SK-N-MC (cell line): ENCODE results near the gene ST6GAL1.
"Not testable (repeated sequence)": the region's sequence is repeated elsewhere in the genome, so short reads cannot be mapped to it uniquely, and the experiment has no call there.

Experiments
- DNase-seq: peaks from one replicate; pipeline ENCODE4 v3.0.0-alpha.2; 2011; ENCODE audit warnings: low read depth, low spot score
- H3K27ac ChIP-seq: fragments of 200-600 bp; sonication (generic); 2 replicates; pipeline ENCODE4 v1.5.1; 2016; ENCODE audit warnings: mixed run types
- H3K36me3 ChIP-seq: fragments of 200-600 bp; sonication (generic); 2 replicates; pipeline ENCODE4 v1.6.1; 2017; ENCODE audit warnings: antibody characterized with exemption, low read length, mixed read lengths; ENCODE audit not compliant: insufficient read depth
- H3K4me3 ChIP-seq: fragments of 200-600 bp; sonication (generic); 2 replicates; pipeline ENCODE4 v1.5.1; 2016
- H3K9ac ChIP-seq: fragments of 200-600 bp; sonication (generic); 2 replicates; pipeline ENCODE4 v1.8.0; 2017; ENCODE audit warnings: mixed run types, mixed read lengths; ENCODE audit not compliant: insufficient read length
- H3K9me3 ChIP-seq: fragments of 200-600 bp; sonication (generic); 2 replicates; pipeline ENCODE4 v1.6.1; 2017; ENCODE audit warnings: low read depth, mild to moderate bottlenecking, antibody characterized with exemption, low read length, moderate library complexity, mixed read lengths
- EZH2 ChIP-seq: fragments of 200-600 bp; sonication (generic); IDR thresholded peaks from one replicate; pipeline ENCODE4 v1.6.1; 2017; ENCODE audit warnings: antibody characterized with exemption
- FOXP2 ChIP-seq: optimal IDR thresholded peaks from 2 replicates; pipeline ENCODE3; 2011; ENCODE audit warnings: mild to moderate bottlenecking, moderate library complexity; ENCODE audit not compliant: insufficient read depth; ENCODE audit errors: extremely low read length, control extremely low read depth
- POLR2AphosphoS5 ChIP-seq: IDR thresholded peaks from 2 replicates; pipeline ENCODE4 v1.6.1; 2012; ENCODE audit warnings: mild to moderate bottlenecking, low read depth, low read length, borderline replicate concordance

The ST6GAL1 gene

DNA sequence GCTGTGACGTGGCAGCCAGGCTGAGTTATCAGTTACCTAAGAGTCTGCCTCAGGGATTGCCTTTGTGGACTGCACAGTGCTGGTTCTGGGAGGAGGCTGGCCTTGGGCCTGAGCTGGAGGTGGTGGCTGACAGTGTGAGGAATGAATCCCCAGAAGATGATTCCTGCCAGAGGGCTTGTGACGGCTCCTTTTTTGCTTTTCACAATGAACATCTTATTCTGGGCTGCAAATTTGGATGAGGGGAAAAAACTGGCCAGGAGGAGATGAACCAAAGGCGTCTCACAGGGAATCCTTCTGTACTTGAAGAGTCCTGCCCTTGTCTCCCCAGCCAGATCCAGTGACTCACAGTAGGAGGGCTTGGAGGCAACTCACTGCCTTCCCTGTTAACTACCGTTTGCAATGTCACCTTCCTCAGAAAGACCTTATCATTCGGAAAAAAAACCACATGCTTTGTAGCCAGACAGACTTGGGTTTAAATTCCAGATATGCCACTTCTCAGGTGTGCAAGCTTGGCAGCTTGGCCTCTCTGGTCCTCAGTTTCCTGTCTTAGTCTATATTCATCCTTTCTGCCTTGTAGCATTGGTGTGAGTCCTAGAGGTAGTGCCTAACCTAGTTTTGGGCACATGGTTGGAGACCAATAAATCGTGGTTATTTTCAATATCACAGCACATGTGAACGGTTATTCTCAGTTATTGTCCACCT lies 19.1 kb downstream of the ST6GAL1 start:
- Histone ChIP-seq H3K4me3 (no peak overlapping the region), H3K36me3 (peaks cover 5% of the 10 kb centered on the region; the same call in 1 of the 2 replicates), H3K9me3 (no peaks in the 10 kb centered on the region), H3K9ac (no peak overlapping the region), H3K27ac (no peak overlapping the region)
- TF ChIP-seq FOXP2, result no peak
- TF ChIP-seq EZH2, result no peak
- TF ChIP-seq POLR2AphosphoS5, result no peak
- no peak for DNase-seq

DNA sequence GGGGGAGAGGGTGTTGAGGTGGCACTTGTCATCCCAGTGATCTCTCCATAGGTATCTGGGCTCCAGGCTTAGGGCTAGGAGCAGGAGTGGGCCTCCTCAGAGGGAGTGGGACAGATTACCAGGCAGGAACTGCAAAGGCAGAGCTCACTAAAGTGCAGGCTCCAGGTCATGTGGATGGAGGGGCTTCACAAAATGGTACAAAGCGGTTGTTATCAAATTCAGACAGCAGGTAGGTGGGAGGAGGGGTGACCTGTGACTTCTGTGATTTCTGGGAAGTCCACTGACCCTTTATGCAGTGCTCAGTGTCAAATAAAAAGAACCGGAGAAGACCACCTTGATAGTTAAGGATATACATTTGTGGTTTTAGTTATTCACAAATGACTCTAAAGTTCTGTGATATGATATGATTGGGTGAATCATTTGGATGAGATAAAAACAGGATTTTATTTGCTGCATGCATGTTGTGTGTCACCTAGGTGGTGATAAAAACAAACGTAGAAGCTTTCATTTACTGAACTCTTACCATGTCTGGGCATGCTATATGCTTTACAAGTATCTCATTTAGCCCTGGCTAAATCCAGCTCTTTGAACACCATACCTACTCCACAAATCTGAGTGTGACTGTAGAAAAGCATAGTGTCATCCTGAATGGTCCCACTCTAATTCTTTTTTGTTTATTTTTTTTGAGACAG lies 20.2 kb downstream of the ST6GAL1 start:
- H3K9me3 ChIP-seq, result no peaks in the 10 kb centered on the region
- no peak for TF ChIP-seq POLR2AphosphoS5
- no peak for TF ChIP-seq FOXP2
- TF ChIP-seq EZH2, result no peak
- DNase-seq, result no peak
- H3K4me3 ChIP-seq, result no peak overlapping the region
- no peak overlapping the region for H3K9ac ChIP-seq
- no peaks in the 10 kb centered on the region; the same call in 1 of the 2 replicates for H3K36me3 ChIP-seq
- H3K27ac ChIP-seq, result no peak overlapping the region

DNA sequence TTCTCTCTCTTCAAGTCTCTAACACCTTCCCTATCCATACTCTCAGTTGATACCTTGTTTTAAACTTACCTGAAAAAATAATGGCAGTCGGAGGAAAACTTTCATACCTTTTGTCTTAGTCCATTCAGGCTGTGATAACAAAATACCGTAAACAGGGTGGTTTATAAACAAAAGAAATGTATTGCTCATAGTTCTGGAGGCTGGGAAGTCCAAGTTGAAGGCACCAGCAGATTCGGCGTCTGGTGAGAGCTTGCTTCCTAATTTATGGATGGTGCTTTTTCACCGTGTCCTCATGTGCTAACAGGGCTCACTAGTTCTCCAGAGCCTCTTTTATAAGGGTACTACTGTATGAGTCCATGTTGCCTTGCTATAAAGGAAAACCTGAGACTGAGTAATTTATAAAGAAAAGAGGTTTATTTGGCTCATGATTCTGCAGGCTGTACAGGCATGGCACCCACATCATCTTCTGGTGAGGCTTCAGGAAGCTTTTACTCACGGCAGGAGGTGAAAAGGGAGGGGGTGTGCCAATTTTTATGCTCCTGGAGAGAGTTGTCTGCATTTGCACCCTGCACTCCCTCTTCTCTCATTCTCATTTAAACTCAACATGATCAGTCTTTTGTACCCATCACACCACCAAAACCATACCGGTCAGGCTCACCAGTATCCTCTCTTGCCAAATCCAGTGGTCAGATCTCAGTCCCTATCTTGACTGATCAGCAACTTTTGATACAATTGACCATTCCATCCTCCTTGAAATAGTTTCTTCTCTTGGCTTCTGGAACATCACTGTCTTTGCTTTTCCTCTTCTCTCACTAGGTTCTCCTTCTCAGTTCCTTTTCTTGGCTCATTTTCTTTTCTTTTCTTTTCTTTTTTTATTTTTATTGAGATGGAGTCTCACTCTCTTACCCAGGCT lies 21.6 kb downstream of the ST6GAL1 start:
- no peaks in the 10 kb centered on the region for H3K9me3 ChIP-seq
- H3K27ac ChIP-seq, result no peak overlapping the region
- DNase-seq, result no peak
- TF ChIP-seq EZH2 (no peak), POLR2AphosphoS5 (no peak), FOXP2 (no peak)
- H3K36me3 ChIP-seq, result no peaks in the 10 kb centered on the region; the same call in 1 of the 2 replicates
- no peak overlapping the region for H3K9ac ChIP-seq
- H3K4me3 ChIP-seq, result no peak overlapping the region

DNA sequence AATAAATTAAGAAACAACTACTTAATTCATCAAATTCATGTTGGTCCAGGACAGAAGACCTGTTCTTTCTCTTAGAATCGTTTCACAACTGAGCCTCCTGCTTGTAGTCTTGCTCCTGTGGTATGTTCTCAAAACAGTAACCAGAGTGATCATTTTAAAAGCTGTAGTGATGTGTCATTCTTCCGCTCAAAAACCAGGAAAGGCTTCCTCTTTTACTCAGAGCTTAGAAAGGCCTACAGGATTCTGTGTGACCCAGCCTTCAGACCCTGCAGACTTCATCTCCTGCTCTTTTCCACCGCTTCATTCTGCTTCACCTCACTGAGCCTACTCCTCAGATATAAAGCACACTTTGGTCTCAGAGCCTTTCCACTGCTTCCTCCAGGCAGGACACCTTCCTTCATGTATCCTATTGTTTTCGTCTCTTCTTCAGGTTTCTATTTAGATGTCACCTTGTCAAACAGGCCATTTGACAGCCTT lies 22.7 kb downstream of the ST6GAL1 start:
- TF ChIP-seq POLR2AphosphoS5 (no peak), EZH2 (no peak), FOXP2 (no peak)
- Histone ChIP-seq H3K9me3 (no peaks in the 10 kb centered on the region), H3K36me3 (no peaks in the 10 kb centered on the region; the same call in 1 of the 2 replicates), H3K9ac (no peak overlapping the region), H3K4me3 (no peak overlapping the region), H3K27ac (no peak overlapping the region)
- DNase-seq, result no peak

DNA sequence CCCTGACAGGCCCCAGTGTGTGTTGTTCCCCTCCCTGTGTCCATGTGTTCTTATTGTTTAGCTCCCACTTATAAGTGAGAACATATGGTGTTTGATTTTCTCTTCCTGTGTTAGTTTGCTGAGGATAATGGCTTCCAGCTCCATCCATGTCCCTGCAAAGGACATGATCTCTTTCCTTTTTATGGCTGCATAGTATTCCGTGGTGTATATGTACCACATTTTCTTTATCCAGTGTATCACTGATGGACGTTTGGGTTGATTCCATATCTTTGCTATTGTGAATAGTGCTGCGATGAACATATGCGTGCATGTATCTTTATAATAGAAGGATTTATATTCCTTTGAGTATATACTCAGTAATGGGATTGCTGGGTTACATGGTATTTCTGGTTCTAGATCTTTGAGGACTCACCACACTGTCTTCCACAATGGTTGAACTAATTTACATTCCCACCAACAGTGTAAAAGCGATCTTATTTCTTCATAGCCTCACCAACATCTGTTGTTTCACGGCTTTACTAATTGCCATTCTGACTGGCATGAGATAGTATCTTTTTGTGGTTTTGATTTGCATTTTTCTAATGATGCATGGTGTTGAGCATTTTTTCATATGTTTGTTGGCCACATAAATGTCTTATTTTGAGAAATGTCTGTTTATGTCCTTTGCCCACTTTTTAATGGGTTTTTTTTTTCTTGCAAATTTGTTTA lies 23.8 kb downstream of the ST6GAL1 start:
- not testable (repeated sequence) for H3K9me3 ChIP-seq, DNase-seq, H3K27ac ChIP-seq, H3K36me3 ChIP-seq, H3K4me3 ChIP-seq, H3K9ac ChIP-seq

DNA sequence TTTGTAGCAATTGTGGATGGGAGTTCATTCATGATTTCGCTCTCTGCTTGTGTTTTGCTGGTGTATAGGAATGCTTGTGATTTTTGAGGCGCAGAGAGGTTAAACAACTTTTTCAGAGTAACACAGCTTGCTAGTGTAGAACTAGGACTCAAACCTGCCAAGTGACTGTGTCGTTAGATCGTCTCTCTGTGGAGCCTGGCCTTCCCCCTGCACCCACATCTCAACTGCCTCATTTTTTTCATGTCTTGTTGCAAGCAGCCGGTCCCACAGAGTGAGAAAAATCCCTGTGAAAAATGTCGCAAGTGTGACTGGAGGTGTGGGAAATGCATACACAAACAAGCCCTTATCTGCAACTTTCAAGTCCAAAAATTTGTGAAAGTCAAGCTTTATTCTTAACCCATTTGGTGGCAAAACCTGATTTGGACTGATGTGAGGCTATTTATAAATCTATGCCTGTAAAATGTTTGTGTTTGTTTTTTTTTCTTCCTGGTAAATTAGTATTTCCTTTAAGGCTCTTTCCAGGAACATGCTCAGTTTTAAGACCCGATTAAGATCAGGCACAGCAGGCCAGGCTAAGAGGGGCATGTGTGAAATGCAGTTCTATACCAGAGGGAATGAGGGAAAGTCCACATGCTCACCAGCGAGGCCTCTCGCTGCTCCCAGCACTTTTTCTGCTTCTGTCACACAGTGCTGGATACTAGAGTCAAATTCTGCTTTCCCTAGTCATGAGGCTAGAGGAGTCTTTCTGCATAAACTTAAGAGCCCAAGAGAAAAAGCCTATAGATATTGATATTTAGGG lies 25.8 kb downstream of the ST6GAL1 start:
- H3K36me3 ChIP-seq, result no peaks in the 10 kb centered on the region; the same call in 1 of the 2 replicates
- TF ChIP-seq EZH2 (no peak), FOXP2 (no peak), POLR2AphosphoS5 (no peak)

DNA sequence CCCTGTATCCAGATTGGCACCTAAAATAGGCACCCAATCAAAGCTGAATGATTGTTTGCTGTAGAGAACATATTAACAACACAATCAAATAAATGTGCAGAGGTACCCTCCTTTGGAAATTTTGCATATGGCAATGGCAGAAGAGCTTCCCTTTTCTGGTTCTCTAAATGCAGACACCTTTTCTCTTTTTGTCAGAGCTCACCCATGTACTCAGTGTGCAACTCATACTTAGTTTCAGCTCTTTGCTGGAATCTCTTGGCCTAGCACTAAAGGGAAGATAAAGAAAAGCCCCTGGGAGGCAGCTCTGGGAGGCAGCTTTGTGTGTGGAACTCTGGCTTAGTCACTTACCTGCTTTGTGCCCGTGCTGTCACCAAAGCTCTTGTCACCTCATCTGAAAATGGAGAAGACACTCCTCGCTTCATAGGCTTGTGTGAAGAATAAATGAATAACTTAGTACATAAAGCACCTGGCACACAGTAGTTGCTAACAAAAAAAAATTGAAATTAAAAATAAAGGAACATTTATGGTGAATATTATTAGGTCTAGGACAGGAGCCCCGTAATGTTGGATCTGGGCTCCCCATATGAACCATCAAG lies 28.8 kb downstream of the ST6GAL1 start:
- H3K9ac ChIP-seq, result no peak overlapping the region
- H3K4me3 ChIP-seq, result no peak overlapping the region
- TF ChIP-seq FOXP2, result no peak
- no peak for TF ChIP-seq POLR2AphosphoS5
- no peak for TF ChIP-seq EZH2
- peak overlapping the region; percentile 47; the same call in 1 of the 2 replicates for H3K27ac ChIP-seq
- no peaks in the 10 kb centered on the region for H3K9me3 ChIP-seq
- DNase-seq, result no peak
- H3K36me3 ChIP-seq, result peaks cover 5% of the 10 kb centered on the region; the same call in 1 of the 2 replicates

More for the DNA sequence above, 25.8 kb downstream of the ST6GAL1 start:
- Histone ChIP-seq H3K9me3 (no peaks in the 10 kb centered on the region), H3K4me3 (no peak overlapping the region), H3K9ac (peak overlapping the region; percentile 8), H3K27ac (no peak overlapping the region)
- DNase-seq, result no peak
